Renal cortical epithelial cell (primary cell): ENCODE data around the gene SP100. TPM values are rescaled to one million over a fixed set of nuclear protein-coding genes. Genes with fewer than 3 reads are reported as not detected.
"Not testable (repeated sequence)": the region's sequence is repeated elsewhere in the genome, so short reads cannot be mapped to it uniquely, and the experiment has no call there.

ENCODE experiments used
- DNase-seq: peaks from one replicate; pipeline ENCODE4 v3.0.0-alpha.2; 2011; ENCODE audit warnings: low read depth
- total RNA-seq: library from RNA; depleted of rRNA; stranded (reverse); fragments of >200 nt; gene quantifications from 2 replicates; pipeline ENCODE4 v1.2.3, GENCODE V29; 2014

SP100 gene
- total RNA-seq, 1 donor from 2014 or later = 88.6 TPM

DNA sequence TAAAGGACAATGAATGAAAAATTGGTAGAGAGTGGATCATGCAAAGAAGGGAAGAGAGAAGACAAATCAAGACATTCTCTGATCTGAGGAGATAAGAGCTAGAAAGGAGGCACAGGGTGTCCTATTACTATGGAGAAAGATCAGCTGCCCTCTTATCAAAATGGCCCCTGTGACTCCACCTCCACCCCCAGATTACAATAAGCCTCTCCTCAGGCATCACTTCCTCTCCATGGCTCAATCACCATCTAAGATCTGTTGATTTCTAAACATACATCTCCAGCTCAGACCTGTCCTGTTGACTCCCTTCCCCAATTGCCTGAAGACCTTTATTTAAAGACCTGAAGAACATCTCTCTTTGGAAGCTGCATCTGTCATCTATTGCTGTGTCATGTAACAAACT lies 43.2 kb downstream of the SP100 start:
- DNase-seq = no peak

GRCh38 chr2:230471074-230471473 lies 55.1 kb downstream of the SP100 start:
- no peak for DNase-seq

DNA sequence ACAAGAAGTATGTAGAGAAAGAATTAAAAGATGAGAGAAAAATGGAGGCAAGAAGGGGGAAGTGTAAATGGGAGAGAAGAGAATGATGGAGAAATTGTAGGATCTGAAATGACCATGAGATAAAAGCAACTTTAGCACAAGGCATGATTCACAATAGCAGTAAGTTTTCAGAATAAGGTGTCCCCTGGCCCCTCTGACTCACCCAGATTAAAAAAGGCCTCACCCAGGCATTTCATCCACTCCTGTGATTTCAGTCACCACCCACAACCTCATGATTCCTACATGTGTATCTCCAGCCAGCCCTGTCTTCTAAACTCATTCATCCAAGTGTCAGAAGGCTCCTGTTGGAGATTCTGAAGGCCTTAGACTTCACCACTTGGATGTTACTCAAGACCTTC lies 56.6 kb downstream of the SP100 start:
- peak; percentile 57 for DNase-seq

DNA sequence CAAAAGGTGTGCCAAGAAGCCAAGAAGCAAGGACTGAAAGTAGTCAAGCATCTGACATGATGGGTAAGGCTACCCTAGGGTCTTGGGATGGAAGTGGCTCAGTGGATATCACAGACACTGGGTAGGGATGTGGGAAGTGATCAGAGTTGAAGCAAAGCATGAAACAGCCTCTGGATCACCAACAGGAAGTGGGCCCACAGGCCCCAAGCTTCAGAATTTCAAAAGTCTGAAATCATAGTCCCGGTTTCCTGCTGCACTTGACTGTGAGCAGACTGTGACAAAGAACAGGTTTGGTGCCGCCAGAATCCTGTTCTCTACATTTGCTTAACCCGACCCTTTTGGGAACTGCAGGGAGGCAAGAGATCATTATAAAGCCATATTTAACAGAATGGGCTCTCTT lies 57.4 kb downstream of the SP100 start:
- no peak for DNase-seq

DNA sequence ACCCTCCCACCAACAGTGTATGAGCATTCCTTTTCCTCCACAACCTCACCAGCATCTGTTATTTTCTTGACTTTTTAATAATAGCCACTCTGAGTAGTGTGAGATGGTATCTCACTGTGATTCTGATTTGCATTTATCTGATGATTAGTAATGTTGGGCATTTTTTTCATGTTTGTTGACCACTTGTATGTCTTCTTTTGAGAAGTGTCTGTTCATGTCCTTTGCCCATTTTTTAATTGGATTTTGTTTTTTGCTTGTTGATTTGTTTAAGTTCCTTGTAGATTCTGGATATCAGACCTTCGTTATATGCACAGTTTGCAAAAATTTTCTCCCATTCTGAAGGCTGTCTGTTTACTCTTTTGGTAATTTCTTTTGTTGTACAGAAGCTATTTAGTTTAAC lies 59.1 kb downstream of the SP100 start:
- DNase-seq = no peak

- no peak for DNase-seq
Observed at GRCh38 chr2:230485801-230486341, 69.9 kb downstream of the SP100 start.

DNA sequence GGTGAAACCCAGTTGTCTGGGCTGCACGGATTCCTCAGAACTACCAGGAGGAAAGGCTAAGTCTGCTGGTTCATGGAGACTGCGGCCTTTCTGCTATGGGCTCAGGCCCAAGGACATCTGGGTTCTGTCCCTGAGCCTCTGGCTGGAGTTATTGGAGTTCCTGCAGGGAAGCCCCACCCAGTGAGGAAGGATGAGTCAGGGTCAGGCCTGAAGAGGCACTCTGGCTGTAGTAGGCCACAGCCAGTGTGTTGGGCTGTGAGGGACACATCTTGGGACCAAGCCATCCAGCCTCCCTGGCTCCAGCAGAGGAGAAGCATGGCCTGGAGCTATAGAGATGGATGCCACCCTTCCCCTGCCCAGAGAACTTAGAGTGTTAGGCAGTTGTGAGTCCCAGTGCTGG lies 75.2 kb downstream of the SP100 start:
- not testable (repeated sequence) for DNase-seq

GRCh38 chr2:230492107-230492506 lies 76.1 kb downstream of the SP100 start:
- DNase-seq = no peak

GRCh38 chr2:230494980-230495379 lies 79.0 kb downstream of the SP100 start:
- DNase-seq = no peak

DNA sequence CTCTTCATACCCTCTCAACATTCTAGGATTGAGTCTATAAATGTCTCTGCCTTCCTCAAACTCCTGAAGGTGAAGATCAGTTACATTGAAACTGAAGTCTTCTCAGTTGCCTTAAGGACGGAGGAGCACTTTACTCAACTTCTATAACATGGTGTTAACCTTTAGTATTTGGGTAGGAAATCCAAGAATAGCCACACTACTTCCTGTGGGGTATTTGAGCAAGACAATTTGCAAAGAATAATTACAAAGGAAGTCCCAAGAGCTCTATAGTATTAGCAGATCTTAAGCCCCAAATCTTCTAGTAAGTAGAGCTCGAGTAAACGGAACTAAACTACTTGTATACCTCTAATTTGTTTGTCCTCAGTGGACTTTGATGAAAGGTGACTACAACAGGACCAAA lies 80.9 kb downstream of the SP100 start:
- no peak for DNase-seq

DNA sequence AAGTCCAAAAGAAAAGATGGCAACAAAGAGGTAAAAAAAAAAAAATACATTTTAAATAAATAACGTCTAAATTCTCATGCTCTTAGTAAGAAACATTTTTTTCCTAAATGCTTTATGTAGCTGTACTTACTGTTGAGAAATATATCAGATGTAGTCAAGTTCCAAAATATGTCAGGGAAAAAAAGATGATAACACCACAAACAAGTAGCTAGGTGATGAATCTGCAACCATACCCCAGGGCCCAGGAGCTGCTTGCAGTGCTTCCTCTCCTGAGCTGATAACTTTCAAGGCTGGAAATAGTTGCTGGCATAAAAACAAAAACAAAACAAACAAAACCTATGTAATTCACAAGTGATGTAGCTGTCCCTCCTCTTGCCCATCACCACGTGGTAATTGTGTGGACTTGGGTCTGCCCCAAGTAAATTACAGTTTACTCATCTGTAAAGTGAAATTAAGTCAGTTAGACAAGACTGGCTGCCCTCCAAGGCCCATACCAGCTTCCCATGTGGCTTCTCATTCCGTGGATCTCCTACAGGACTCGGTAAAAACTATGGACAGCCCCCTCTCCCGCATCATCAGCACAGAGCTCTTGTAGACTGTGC lies 82.6 kb downstream of the SP100 start:
- no peak for DNase-seq

- no peak for DNase-seq
Observed at GRCh38 chr2:230502593-230502992, 86.6 kb downstream of the SP100 start.

DNA sequence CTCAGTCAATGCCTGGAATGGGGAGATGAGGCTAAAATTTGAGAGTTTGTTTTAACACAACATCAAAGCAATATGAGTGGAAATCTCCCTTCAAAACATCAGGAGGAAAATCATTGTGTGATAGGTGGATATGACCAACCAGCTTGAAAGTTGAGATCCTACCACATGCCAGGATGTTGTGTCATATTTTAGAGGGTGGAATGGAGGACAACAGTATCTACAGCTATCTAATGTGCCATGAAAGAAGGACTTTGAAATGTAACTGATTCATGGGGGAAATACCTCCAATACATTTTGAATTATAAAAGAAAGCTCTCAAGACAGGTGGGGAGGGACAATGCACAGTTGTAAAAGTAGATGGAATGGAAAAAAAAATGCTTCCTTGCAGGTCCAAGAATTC lies 87.8 kb downstream of the SP100 start:
- DNase-seq = no peak

DNA sequence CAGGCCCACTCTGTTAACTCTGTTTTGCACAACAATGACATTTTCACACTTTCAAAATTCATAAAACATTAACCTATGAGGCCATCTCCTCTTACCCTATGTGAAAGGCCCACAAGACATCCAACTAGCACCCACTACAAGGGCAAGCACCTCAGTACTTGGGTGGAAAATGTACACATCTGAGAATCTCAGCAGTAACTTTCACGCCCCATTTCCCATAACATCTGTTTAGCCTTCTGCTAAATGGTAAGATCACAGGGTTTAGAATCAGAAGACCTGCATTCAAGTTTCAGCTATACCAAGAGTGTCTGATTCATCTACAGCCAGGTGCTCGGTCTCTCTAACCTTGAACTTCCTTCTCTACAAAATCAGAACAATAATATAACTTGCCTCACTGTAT lies 89.2 kb downstream of the SP100 start:
- DNase-seq = no peak

GRCh38 chr2:230512955-230513748 lies 97.2 kb downstream of the SP100 start:
- peak; percentile 58 for DNase-seq

DNA sequence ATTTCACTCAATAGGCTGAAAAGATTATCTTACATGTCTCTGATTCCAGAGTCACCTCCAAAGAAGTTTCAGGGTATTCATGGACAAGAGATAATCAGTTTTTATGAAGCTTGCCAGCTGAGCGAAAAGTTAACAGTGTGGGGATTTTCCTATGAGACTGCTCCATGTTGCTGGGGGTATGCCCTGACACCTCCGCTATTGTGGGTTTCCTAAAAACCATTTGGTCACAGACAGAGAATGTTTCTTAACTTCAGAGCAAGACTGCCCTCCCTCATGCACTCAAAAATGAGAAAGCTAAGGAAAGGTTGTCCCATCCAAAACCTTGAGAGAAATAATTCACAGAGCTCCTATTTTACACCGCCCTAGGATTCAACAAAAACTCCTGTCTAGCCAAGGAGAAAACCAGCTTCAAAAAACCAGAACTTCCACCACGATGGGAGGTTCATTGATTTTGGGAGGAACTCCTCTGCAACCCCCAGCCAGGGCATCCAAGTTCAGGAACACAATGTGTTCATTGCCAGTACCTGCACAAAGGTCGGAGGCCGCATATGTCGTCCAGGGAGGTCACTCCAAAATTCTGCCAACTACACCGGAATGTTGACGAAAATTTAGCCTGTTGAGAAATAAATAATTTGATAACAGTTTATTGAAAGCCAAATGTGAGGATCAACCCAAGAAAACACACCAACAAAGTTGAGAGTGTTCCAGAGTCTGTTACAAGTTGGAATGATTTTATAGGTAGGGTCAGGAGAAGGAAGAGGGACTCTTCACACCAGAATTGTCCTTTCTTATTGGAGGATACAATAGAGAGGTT lies 104.3 kb downstream of the SP100 start:
- no peak for DNase-seq

GRCh38 chr2:230520875-230521155 lies 104.8 kb downstream of the SP100 start:
- peak; percentile 72 for DNase-seq

GRCh38 chr2:230521386-230521785 lies 105.4 kb downstream of the SP100 start:
- DNase-seq = no peak

GRCh38 chr2:230525682-230526081 lies 109.7 kb downstream of the SP100 start:
- no peak for DNase-seq

DNA sequence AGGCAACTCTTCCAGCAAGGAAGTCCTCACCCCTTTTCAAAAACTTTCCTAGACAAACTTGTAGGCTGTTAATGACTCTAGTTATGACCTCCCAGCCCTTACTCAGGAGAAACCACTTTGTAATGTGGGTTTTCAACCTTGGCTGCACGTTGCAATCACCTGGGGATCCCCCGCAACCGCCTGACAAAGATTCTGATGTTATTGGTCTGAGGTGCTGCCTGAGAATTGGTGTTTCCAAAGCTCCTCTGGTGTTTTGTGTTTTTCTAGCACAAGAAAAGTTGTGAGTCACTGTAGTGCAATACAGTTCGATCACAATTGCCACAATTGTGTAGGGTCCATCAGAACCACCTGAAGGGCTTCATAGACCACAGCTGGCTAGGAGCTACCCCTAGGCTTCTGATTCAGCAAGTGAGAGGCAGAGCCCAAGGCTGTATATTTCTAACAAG lies 121.6 kb downstream of the SP100 start:
- DNase-seq = no peak

DNA sequence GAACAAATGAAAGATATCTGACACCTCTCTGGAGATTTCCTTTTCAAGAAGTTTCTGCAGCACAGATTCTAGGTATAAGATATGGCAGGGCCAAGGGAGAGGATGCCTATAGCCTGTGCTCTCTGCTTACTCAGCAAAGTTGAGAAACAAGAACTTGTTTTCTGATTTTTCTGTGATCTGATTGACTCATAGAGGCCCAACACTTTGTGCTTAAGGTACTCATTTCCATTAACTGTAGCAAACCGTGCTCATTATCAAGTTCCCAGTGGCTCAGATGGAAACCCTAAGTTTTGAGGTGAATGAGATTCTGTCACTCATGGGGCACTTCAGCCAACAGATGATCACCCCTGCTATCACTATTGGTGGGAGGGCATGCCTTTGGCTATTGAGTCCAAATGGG lies 124.3 kb downstream of the SP100 start:
- DNase-seq = no peak

DNA sequence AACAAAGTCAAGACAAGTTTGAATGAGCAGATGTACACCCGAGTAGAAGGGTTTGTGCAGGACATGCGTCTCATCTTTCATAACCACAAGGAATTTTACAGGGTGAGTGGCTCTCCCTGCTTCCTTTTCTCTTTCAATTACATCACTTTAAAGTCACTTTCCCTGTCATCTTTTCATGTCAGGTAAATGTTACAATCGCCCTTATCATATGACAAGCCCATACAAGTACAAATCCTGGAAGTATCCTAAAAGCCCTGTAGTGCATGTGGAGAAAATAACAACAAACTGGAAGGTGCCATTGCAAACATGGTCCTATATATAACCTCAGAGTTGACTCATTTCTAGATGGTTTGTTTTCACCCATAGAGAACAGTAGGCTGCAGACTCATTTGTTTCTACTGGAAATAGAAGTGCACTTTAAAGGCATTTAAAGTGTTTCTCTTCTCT lies 126.0 kb downstream of the SP100 start:
- DNase-seq = no peak

GRCh38 chr2:230542751-230543150 lies 126.8 kb downstream of the SP100 start:
- no peak for DNase-seq
